Endothelial cell of umbilical vein (primary cell): ENCODE data around the gene INSIG2. TPM values are rescaled to one million over a fixed set of nuclear protein-coding genes. Genes with fewer than 3 reads are reported as not detected.
A peak's percentile ranks its signal among the peaks of the same experiment; 100 is the strongest.

Source experiments
- BruUV-seq: library from RNA; stranded (reverse); fragments of 400-500 nt; replicated peaks from 2 replicates; lab custom pipeline; 2021; lab: Mats Ljungman, UMichigan
- CTCF ChIA-PET: fragments of 300-600, 350-600 bp; sonication (Branson Sonifier 250); formaldehyde crosslinking; loops from one replicate; lab custom pipeline; 2021; ENCODE audit warnings: antibody characterized with exemption, inconsistent platforms; lab: Charles Lee
- POLR2A ChIA-PET: fragments of 300-600, 350-600 bp; sonication (Branson Sonifier 250); formaldehyde crosslinking; loops from one replicate; lab custom pipeline; 2021; ENCODE audit warnings: antibody characterized with exemption, inconsistent platforms; lab: Charles Lee
- DNase-seq: peaks from one replicate; pipeline ENCODE4 v3.0.0-alpha.2; 2011; ENCODE audit warnings: low read depth, low spot score
- FAIRE-seq: peaks from 2 replicates; lab custom pipeline; 2011; peaks lifted over from hg19 to GRCh38; lab: Jason Lieb, UNC
- H2AFZ ChIP-seq: 2 replicates; pipeline ENCODE4 v1.6.0; 2012; ENCODE audit warnings: low read depth, low read length, control low read depth, inconsistent platforms
- H3K27ac ChIP-seq: 2 replicates; pipeline ENCODE4 v1.5.1; 2011; ENCODE audit warnings: low read depth, mild to moderate bottlenecking, control low read depth, low read length, moderate library complexity; ENCODE audit not compliant: insufficient read depth
- H3K27me3 ChIP-seq, 2 experiments: 2 replicates each; pipeline versions ENCODE4 v1.6.0 to v1.6.1; 2011; ENCODE audit warnings: low read length in 2 of 2, mixed read lengths in 1 of 2; ENCODE audit not compliant: control insufficient read depth in 2 of 2, insufficient read depth in 2 of 2
- H3K36me3 ChIP-seq, 2 experiments: 2 replicates in 1 of 2; 3 replicates in 1 of 2; pipeline ENCODE4 v1.5.1; 2011; ENCODE audit warnings: low read length in 2 of 2, mild to moderate bottlenecking in 1 of 2, moderate library complexity in 1 of 2; ENCODE audit not compliant: control insufficient read depth in 2 of 2, insufficient read depth in 2 of 2; ENCODE audit errors: extremely low read depth in 1 of 2
- H3K4me1 ChIP-seq: 3 replicates; pipeline ENCODE4 v1.5.1; 2011; ENCODE audit warnings: mild to moderate bottlenecking, low read length; ENCODE audit not compliant: control insufficient read depth, insufficient read depth; ENCODE audit errors: extremely low read depth
- H3K4me2 ChIP-seq: 2 replicates; pipeline ENCODE4 v1.6.1; 2011; ENCODE audit warnings: low read length, control low read depth, mixed read lengths; ENCODE audit not compliant: insufficient read depth
- H3K4me3 ChIP-seq, 3 experiments: fragments of 200-600 bp in 1 of 3; sonication (generic), shearing (Covaris generic) in 1 of 3; replicated peaks in 1 of 3; 2 replicates each; pipeline ENCODE4 v1.5.1; 2011 to 2016; ENCODE audit warnings: control low read depth in 3 of 3, low read length in 3 of 3, mild to moderate bottlenecking in 2 of 3, inconsistent platforms in 1 of 3, low read depth in 1 of 3, moderate library complexity in 1 of 3; ENCODE audit not compliant: insufficient read depth in 1 of 3
- H3K79me2 ChIP-seq: 2 replicates; pipeline ENCODE4 v1.6.0; 2012; ENCODE audit warnings: low read length, inconsistent platforms; ENCODE audit not compliant: control insufficient read depth, insufficient read depth
- H3K9ac ChIP-seq: replicated peaks from 2 replicates; pipeline ENCODE3; 2011; ENCODE audit warnings: low read length, control low read depth; ENCODE audit not compliant: insufficient read depth; ENCODE audit errors: extremely low read depth
- H3K9me1 ChIP-seq: replicated peaks from 3 replicates; pipeline ENCODE4 v1.6.0; 2011; ENCODE audit warnings: mild to moderate bottlenecking, low read length; ENCODE audit not compliant: control insufficient read depth, insufficient read depth; ENCODE audit errors: extremely low read depth
- H3K9me3 ChIP-seq: replicated peaks from 2 replicates; pipeline ENCODE4 v1.5.1; 2012; ENCODE audit warnings: low read length, inconsistent platforms; ENCODE audit not compliant: control insufficient read depth, insufficient read depth
- H4K20me1 ChIP-seq: replicated peaks from 2 replicates; pipeline ENCODE3; 2011; ENCODE audit warnings: mild to moderate bottlenecking, low read length; ENCODE audit not compliant: control insufficient read depth, insufficient read depth; ENCODE audit errors: extremely low read depth
- CTCF ChIP-seq, 2 donors: IDR thresholded peaks; 1 replicate in 1 of 2; 2 replicates in 1 of 2; pipeline ENCODE4 v1.5.1; 2011; ENCODE audit warnings: low read length in 2 of 2, mild to moderate bottlenecking in 2 of 2, moderate library complexity in 2 of 2, control low read depth in 1 of 2, inconsistent platforms in 1 of 2, low read depth in 1 of 2; ENCODE audit not compliant: insufficient read depth in 1 of 2; ENCODE audit errors: extremely low read depth in 1 of 2
- EZH2 ChIP-seq: IDR thresholded peaks from 2 replicates; pipeline ENCODE4 v1.6.1; 2012; ENCODE audit warnings: borderline replicate concordance, low read depth, mild to moderate bottlenecking, moderate library complexity, low read length, inconsistent platforms; ENCODE audit not compliant: severe bottlenecking
- FOS ChIP-seq: IDR thresholded peaks from 2 replicates; pipeline ENCODE4 v1.6.1; 2011; ENCODE audit warnings: mild to moderate bottlenecking, low read length, moderate library complexity, borderline replicate concordance; ENCODE audit not compliant: insufficient read depth
- GATA2 ChIP-seq: IDR thresholded peaks from 2 replicates; pipeline ENCODE4 v1.7.0; 2011; ENCODE audit warnings: low read depth, mild to moderate bottlenecking, moderate library complexity, mixed read lengths, low read length; ENCODE audit not compliant: insufficient read length, insufficient read depth
- JUN ChIP-seq: IDR thresholded peaks from 2 replicates; pipeline ENCODE4 v1.6.1; 2011; ENCODE audit warnings: borderline replicate concordance, low read depth; ENCODE audit not compliant: insufficient read length, insufficient read depth
- MAX ChIP-seq: IDR thresholded peaks from 2 replicates; pipeline ENCODE4 v1.6.1; 2011; ENCODE audit not compliant: insufficient read depth, insufficient read length
- POLR2A ChIP-seq: IDR thresholded peaks from 2 replicates; pipeline ENCODE4 v1.6.1; 2012; ENCODE audit warnings: low read depth, mild to moderate bottlenecking, control low read depth, low read length
- POLR2AphosphoS5 ChIP-seq: IDR thresholded peaks from 2 replicates; pipeline ENCODE4 v1.6.1; 2012; ENCODE audit warnings: low read depth, mild to moderate bottlenecking, control low read depth, low read length, moderate library complexity; ENCODE audit not compliant: insufficient read depth
- dilution Hi-C: fragments of 300-500 bp; cut with MboI; formaldehyde crosslinking; loops from one replicate; pipeline ENCODE4 v1.15.0; 2019; ENCODE audit warnings: low sequenced_read_pairs; ENCODE audit not compliant: extremely low pct_ligation_motif_present
- intact Hi-C: fragments of 100-400 bp; cut with micrococcal nuclease; formaldehyde crosslinking; loops from one replicate; pipeline ENCODE4 v1.10.0; 2022
- polyA plus RNA-seq, 4 experiments: library from polyadenylated mRNA; depleted of rRNA in 3 of 4; stranded (reverse) in 3 of 4; unstranded in 1 of 4; fragments of >200 nt; gene quantifications; 2 replicates each; pipeline versions ENCODE4 v1.2.1 to v1.2.3, GENCODE V29; 2011 to 2012; ENCODE audit warnings: missing spikeins in 1 of 4
- total RNA-seq: library from RNA; stranded (reverse); gene quantifications from 2 replicates; pipeline ENCODE4 v1.2.3, GENCODE V29; 2021

The INSIG2 gene
- total and polyA plus RNA-seq, 2 donors (not counting 3 experiments of a cell fraction or from before 2014, with no cell fraction given), result 24.1 to 26.9 TPM

- Histone ChIP-seq H3K9me3 (no peaks in the 10 kb centered on the region), H3K4me3 (no peak overlapping the region), H3K4me2 (no peak overlapping the region), H3K27ac (no peak overlapping the region), H3K27me3 (no peaks in the 10 kb centered on the region), H3K79me2 (no peaks in the 10 kb centered on the region), H4K20me1 (no peaks in the 10 kb centered on the region), H3K4me1 (peaks cover 28% of the 10 kb centered on the region), H3K9me1 (no peaks in the 10 kb centered on the region), H3K36me3 (no peaks in the 10 kb centered on the region), H2AFZ (no peak overlapping the region), H3K9ac (no peak overlapping the region)
- intact Hi-C loops (no loop called here), dilution Hi-C loops (no loop called here)
- TF ChIP-seq POLR2A, result no peak
- TF ChIP-seq JUN, result no peak
- no peak for TF ChIP-seq FOS
- no peak for TF ChIP-seq EZH2
- TF ChIP-seq MAX, result no peak
- no peak for TF ChIP-seq CTCF (IDR thresholded peaks at IDR 0.05; ENCODE audit: extremely low read depth in 1 of 2, insufficient read depth in 1 of 2, low read depth in 1 of 2, low read length in 2 of 2)
- TF ChIP-seq POLR2AphosphoS5, result no peak
- TF ChIP-seq GATA2, result no peak
- FAIRE-seq (no peak), DNase-seq (peak; percentile 35)
- CTCF ChIA-PET, result no interaction called here
- POLR2A ChIA-PET, result no interaction called here
- BruUV-seq, result no TSS peak
Observed at GRCh38 chr2:118121101-118121500, 32.8 kb downstream of the INSIG2 start.
